C1 segment of cervical spinal cord (tissue), 14 donors: ENCODE measurements around the gene IL18R1.

Source experiments
- DNase-seq, 14 donors: peaks; one replicate each; lab custom pipeline; 2025; lab: John Stamatoyannopoulos, UW

IL18R1 gene

GRCh38 chr2:102432386-102432785 lies 76.8 kb downstream of the IL18R1 start:
- no peak for DNase-seq

- no peak for DNase-seq
Observed at GRCh38 chr2:102433973-102434654, 78.5 kb downstream of the IL18R1 start.

- DNase-seq, result no peak
Observed at GRCh38 chr2:102434655-102435381, 79.2 kb downstream of the IL18R1 start.

GRCh38 chr2:102435741-102436140 lies 80.1 kb downstream of the IL18R1 start:
- DNase-seq, result no peak

GRCh38 chr2:102436323-102436722 lies 80.7 kb downstream of the IL18R1 start:
- no peak for DNase-seq

GRCh38 chr2:102437122-102437521 lies 81.5 kb downstream of the IL18R1 start:
- DNase-seq, result no peak

- no peak for DNase-seq
Observed at GRCh38 chr2:102438111-102438510, 82.5 kb downstream of the IL18R1 start.

GRCh38 chr2:102438578-102438977 lies 83.0 kb downstream of the IL18R1 start:
- no peak for DNase-seq

GRCh38 chr2:102439065-102439695 lies 83.6 kb downstream of the IL18R1 start:
- DNase-seq, result no peak

GRCh38 chr2:102442967-102443828 lies 87.6 kb downstream of the IL18R1 start:
- DNase-seq, result no peak

GRCh38 chr2:102444233-102444632 lies 88.6 kb downstream of the IL18R1 start:
- DNase-seq, result no peak

GRCh38 chr2:102446936-102447335 lies 91.3 kb downstream of the IL18R1 start:
- no peak for DNase-seq
